CD4-positive, alpha-beta T cell treated with Interleukin-12 subunit alpha and Interleukin-12 subunit beta, for 1 hour (primary cell): ENCODE measurements around the gene ATP5ME.
A peak's percentile ranks its signal among the peaks of the same experiment; 100 is the strongest.

Experiments used
- DNase-seq: peaks from one replicate; pipeline ENCODE4 v3.0.0-alpha.2; 2020

ATP5ME gene

GRCh38 chr4:666822-667544 is 7.1 kb downstream of the ATP5ME start:
- no peak for DNase-seq

GRCh38 chr4:666436-666810 is 7.7 kb downstream of the ATP5ME start:
- no peak for DNase-seq

GRCh38 chr4:665751-666435 is 8.2 kb downstream of the ATP5ME start:
- no peak for DNase-seq

- DNase-seq, result no peak
Measured at GRCh38 chr4:665381-665750, 8.7 kb downstream of the ATP5ME start.

- no peak for DNase-seq
Measured at GRCh38 chr4:664713-665231, 9.3 kb downstream of the ATP5ME start.

GRCh38 chr4:663438-664428 is 10.3 kb downstream of the ATP5ME start:
- peak; percentile 80 for DNase-seq

- DNase-seq, result no peak
Measured at GRCh38 chr4:663046-663437, 11.0 kb downstream of the ATP5ME start.

GRCh38 chr4:661881-662761 is 12.0 kb downstream of the ATP5ME start:
- no peak for DNase-seq

GRCh38 chr4:661231-661630 is 12.8 kb downstream of the ATP5ME start:
- no peak for DNase-seq

- DNase-seq, result no peak
Measured at GRCh38 chr4:660401-660800, 13.7 kb downstream of the ATP5ME start.

- DNase-seq, result no peak
Measured at GRCh38 chr4:659851-660250, 14.2 kb downstream of the ATP5ME start.

GRCh38 chr4:658681-659667 is 15.1 kb downstream of the ATP5ME start:
- no peak for DNase-seq

GRCh38 chr4:657834-658667 is 16.0 kb downstream of the ATP5ME start:
- DNase-seq, result no peak

- DNase-seq, result no peak
Measured at GRCh38 chr4:657338-657833, 16.7 kb downstream of the ATP5ME start.

- DNase-seq, result no peak
Measured at GRCh38 chr4:656436-657337, 17.4 kb downstream of the ATP5ME start.

- DNase-seq, result no peak
Measured at GRCh38 chr4:655464-656151, 18.5 kb downstream of the ATP5ME start.

GRCh38 chr4:654871-655463 is 19.1 kb downstream of the ATP5ME start:
- no peak for DNase-seq

GRCh38 chr4:654503-654845 is 19.6 kb downstream of the ATP5ME start:
- no peak for DNase-seq
